ENCODE measurements around the gene CXCL12. TPM values are rescaled to one million over a fixed set of nuclear protein-coding genes. Genes with fewer than 3 reads are reported as not detected.

CXCL12 gene
- total RNA-seq, 1 experiment from 2014 or later = 0.82 TPM

DNA sequence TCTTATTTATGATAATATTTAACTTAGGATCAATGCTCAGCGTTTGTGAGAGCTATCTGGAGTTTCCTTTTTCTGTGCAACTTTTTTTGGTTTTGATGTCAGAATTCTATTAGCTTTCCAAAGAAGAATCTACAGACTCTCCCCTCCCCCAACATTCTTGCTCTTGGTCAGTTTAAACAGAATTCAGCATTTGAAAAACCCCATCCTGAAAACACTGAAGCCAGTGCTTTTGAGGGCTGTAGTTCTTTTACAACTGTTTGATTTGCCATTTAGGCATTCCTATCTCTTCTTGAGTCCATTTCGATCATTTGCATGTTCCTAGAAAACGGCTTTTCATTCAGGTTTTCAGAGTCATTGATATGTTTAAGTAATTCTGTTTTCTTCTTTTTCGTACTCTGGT is 15.6 kb upstream of the CXCL12 start:
- ChIA-PET POLR2A (no interaction called here), CTCF (no interaction called here)

DNA sequence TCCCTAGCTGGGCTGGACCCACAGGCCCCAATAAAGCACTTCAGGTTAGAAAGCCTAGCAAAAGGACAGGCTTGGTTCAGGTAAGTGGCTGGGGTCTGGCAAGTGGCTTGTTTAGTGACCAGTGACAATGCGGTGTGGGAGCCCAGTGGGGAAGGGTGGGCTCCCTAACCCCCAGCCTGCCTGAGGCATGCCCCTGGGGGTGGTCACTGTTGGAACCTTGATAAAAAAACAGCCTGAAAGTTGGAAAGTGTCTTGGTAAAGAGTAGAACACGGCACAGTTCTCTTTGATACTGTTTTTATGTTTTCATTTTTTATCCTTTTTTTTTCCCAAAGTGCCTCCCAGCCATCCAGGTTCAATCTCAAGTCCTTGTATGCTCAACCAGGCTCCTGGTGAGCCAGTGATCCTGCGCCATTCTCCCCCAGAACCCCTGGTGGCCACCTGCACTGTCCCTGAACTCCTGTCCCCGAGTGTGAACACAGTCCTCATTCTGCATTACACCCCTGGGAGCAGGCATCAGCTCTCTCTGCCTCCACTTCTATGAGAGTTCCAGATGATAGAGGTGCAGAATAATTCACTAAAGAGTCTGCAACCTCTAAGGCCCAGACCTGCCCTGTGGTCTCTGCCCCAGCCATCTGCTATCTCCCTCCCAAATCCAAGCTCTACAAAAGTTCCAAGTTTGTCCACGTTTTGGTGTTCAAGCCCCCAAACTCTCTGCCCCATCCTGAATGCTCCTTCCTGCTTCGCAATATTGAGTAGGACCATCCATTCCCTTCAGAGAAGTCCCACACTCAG is 15.0 kb upstream of the CXCL12 start:
- ATAC-seq (no peak), DNase-seq (ENCODE audit: low read depth, low spot score) (no peak)
- H3K27me3 ChIP-seq (ENCODE audit: control insufficient read depth, insufficient read depth, low read length) = peaks cover 4% of the 10 kb centered on the region
- in situ Hi-C loops (cut with HindIII; ENCODE audit: low pct_unique_long_range_greater_than_20kb, low sequenced_read_pairs) = no loop called here
- H3K9me3 ChIP-seq (ENCODE audit: control insufficient read depth, insufficient read depth, low read depth, low read length) = no peaks in the 10 kb centered on the region
- no TSS peak for BruUV-seq (replicated peaks)
- no peak overlapping the region for H3K4me3 ChIP-seq (ENCODE audit: low read depth in 2 of 2, low read length in 2 of 2)
- H3K4me1 ChIP-seq (ENCODE audit: control insufficient read depth, insufficient read depth, low read length) = no peaks in the 10 kb centered on the region
- ChIA-PET CTCF (no interaction called here), POLR2A (no interaction called here)
- intact Hi-C loops (cut with micrococcal nuclease; ENCODE audit: unreplicated experiment) = no loop called here
- no peak overlapping the region for H3K27ac ChIP-seq (ENCODE audit: low read length)
- TF ChIP-seq SIN3A (IDR thresholded peaks at IDR 0.05; ENCODE audit: borderline replicate concordance, insufficient read depth, low read depth, low read length) = no peak
- no peak for TF ChIP-seq TCF7L2 (IDR thresholded peaks at IDR 0.05; ENCODE audit: low read depth, low read length)
- TF ChIP-seq, protein P1, sequence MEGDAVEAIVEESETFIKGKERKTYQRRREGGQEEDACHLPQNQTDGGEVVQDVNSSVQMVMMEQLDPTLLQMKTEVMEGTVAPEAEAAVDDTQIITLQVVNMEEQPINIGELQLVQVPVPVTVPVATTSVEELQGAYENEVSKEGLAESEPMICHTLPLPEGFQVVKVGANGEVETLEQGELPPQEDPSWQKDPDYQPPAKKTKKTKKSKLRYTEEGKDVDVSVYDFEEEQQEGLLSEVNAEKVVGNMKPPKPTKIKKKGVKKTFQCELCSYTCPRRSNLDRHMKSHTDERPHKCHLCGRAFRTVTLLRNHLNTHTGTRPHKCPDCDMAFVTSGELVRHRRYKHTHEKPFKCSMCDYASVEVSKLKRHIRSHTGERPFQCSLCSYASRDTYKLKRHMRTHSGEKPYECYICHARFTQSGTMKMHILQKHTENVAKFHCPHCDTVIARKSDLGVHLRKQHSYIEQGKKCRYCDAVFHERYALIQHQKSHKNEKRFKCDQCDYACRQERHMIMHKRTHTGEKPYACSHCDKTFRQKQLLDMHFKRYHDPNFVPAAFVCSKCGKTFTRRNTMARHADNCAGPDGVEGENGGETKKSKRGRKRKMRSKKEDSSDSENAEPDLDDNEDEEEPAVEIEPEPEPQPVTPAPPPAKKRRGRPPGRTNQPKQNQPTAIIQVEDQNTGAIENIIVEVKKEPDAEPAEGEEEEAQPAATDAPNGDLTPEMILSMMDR (IDR thresholded peaks at IDR 0.05) = no peak
- TF ChIP-seq, protein P2, sequence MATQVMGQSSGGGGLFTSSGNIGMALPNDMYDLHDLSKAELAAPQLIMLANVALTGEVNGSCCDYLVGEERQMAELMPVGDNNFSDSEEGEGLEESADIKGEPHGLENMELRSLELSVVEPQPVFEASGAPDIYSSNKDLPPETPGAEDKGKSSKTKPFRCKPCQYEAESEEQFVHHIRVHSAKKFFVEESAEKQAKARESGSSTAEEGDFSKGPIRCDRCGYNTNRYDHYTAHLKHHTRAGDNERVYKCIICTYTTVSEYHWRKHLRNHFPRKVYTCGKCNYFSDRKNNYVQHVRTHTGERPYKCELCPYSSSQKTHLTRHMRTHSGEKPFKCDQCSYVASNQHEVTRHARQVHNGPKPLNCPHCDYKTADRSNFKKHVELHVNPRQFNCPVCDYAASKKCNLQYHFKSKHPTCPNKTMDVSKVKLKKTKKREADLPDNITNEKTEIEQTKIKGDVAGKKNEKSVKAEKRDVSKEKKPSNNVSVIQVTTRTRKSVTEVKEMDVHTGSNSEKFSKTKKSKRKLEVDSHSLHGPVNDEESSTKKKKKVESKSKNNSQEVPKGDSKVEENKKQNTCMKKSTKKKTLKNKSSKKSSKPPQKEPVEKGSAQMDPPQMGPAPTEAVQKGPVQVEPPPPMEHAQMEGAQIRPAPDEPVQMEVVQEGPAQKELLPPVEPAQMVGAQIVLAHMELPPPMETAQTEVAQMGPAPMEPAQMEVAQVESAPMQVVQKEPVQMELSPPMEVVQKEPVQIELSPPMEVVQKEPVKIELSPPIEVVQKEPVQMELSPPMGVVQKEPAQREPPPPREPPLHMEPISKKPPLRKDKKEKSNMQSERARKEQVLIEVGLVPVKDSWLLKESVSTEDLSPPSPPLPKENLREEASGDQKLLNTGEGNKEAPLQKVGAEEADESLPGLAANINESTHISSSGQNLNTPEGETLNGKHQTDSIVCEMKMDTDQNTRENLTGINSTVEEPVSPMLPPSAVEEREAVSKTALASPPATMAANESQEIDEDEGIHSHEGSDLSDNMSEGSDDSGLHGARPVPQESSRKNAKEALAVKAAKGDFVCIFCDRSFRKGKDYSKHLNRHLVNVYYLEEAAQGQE (IDR thresholded peaks at IDR 0.05; ENCODE audit: insufficient read depth in 1 of 2, low read depth in 2 of 2, low read length in 1 of 2) = no peak
- no peak for TF ChIP-seq POLR2AphosphoS5 (IDR thresholded peaks at IDR 0.05; ENCODE audit: low read depth, low read length)
- H3K36me3 ChIP-seq (ENCODE audit: control insufficient read depth, insufficient read depth, low read length) = no peaks in the 10 kb centered on the region

More for the DNA sequence above, 15.6 kb upstream of the CXCL12 start:
- in situ Hi-C loops (cut with HindIII; ENCODE audit: low pct_unique_long_range_greater_than_20kb, low sequenced_read_pairs) (no loop called here), intact Hi-C loops (cut with micrococcal nuclease; ENCODE audit: unreplicated experiment) (no loop called here)
- Histone ChIP-seq H3K36me3 (ENCODE audit: control insufficient read depth, insufficient read depth, low read length) (no peaks in the 10 kb centered on the region), H3K27ac (ENCODE audit: low read length) (no peak overlapping the region), H3K4me3 (ENCODE audit: low read depth in 2 of 2, low read length in 2 of 2) (no peak overlapping the region), H3K4me1 (ENCODE audit: control insufficient read depth, insufficient read depth, low read length) (no peaks in the 10 kb centered on the region), H3K27me3 (ENCODE audit: control insufficient read depth, insufficient read depth, low read length) (peaks cover 4% of the 10 kb centered on the region), H3K9me3 (ENCODE audit: control insufficient read depth, insufficient read depth, low read depth, low read length) (no peaks in the 10 kb centered on the region)
- ATAC-seq (no peak), DNase-seq (ENCODE audit: low read depth, low spot score) (no peak)
- no TSS peak for BruUV-seq (replicated peaks)
- TF ChIP-seq, protein P2 (IDR thresholded peaks at IDR 0.05; ENCODE audit: insufficient read depth in 1 of 2, low read depth in 2 of 2, low read length in 1 of 2) = no peak
- TF ChIP-seq TCF7L2 (IDR thresholded peaks at IDR 0.05; ENCODE audit: low read depth, low read length) = no peak
- TF ChIP-seq, protein P1 (IDR thresholded peaks at IDR 0.05) = no peak
- TF ChIP-seq POLR2AphosphoS5 (IDR thresholded peaks at IDR 0.05; ENCODE audit: low read depth, low read length) = no peak
- TF ChIP-seq SIN3A (IDR thresholded peaks at IDR 0.05; ENCODE audit: borderline replicate concordance, insufficient read depth, low read depth, low read length) = no peak
